ENCODE data around the gene FAT3.

FAT3 gene

DNA sequence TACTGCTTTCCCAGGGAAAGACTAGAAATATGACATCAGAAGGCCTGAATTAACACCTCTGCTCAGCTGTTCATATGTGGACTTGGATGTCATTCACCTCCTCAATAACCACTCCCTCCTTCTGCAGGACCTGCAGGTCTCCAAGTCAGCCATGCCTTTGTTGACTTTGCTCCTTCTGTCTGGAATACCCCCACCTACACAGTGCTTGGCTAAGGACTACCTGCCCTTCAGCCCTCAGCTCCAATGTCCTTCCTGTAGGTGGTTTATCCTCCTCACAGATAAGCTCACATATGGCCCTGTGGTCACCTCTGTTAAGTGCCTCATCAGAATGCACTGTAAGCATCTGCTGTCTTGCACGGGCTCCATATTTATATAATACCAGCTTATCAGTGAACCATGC lies 26.4 kb upstream of the FAT3 start:
- DNase-seq (ENCODE audit: low read depth), result no peak
- H3K4me3 ChIP-seq (ENCODE audit: low read depth, low read length), result no peak overlapping the region
- in situ Hi-C loops (cut with HindIII; ENCODE audit: low sequenced_read_pairs), result no loop called here
- TF ChIP-seq CTCF (IDR thresholded peaks at IDR 0.05; ENCODE audit: low read depth, low read length, missing control alignments), result no peak

DNA sequence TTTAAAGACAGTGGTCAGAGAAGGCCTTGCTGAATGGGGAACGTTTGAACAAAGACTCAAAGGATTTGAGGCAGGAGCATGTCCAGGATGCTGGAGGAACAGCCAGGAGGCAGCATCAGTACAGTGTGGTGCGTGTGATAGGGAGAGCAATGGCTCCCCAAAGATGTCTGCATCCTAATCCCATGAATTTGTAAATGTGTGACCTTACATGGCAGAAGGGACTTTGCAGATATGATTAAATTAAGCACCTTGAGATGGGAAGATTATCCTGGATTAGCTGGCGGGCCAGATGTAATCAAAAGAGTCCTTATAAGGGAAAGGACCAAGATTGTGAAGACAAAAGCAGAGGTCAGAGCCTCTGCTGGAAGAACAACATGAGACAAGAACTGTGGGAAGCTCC lies 24.6 kb upstream of the FAT3 start:
- no peak overlapping the region for H3K4me3 ChIP-seq (ENCODE audit: low read depth, low read length)
- no peak for TF ChIP-seq CTCF (IDR thresholded peaks at IDR 0.05; ENCODE audit: low read depth, low read length, missing control alignments)
- in situ Hi-C loops (cut with HindIII; ENCODE audit: low sequenced_read_pairs), result no loop called here
- DNase-seq (ENCODE audit: low read depth), result no peak

- no peak for TF ChIP-seq CTCF (IDR thresholded peaks at IDR 0.05; ENCODE audit: low read depth, low read length, missing control alignments)
- in situ Hi-C loops (cut with HindIII; ENCODE audit: low sequenced_read_pairs), result no loop called here
- H3K4me3 ChIP-seq (ENCODE audit: low read depth, low read length), result no peak overlapping the region
- DNase-seq (ENCODE audit: low read depth), result peak; percentile 65
Observed at GRCh38 chr11:92204731-92205130, 19.9 kb upstream of the FAT3 start.

DNA sequence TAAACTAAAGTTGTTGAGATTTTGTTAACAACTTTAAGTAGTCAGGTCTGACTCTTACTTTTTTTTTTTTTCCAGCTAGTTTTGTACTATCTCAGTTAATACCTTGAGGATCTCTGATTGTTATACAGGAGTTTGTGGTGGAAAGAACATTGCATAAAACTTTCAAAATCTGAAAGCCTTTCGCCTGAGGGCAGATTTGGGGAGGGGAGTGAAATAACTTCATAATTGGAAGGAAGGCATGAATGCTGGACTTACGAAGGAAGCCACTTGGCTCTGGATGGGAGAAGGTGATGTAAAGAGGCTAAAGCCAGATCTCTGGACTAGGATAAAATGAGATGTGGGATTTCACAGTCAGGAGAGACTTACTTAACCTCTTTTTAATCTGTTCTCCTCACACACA lies 18.2 kb upstream of the FAT3 start:
- H3K4me3 ChIP-seq (ENCODE audit: low read depth, low read length), result no peak overlapping the region
- in situ Hi-C loops (cut with HindIII; ENCODE audit: low sequenced_read_pairs), result no loop called here
- DNase-seq (ENCODE audit: low read depth), result no peak
- TF ChIP-seq CTCF (IDR thresholded peaks at IDR 0.05; ENCODE audit: low read depth, low read length, missing control alignments), result no peak

GRCh38 chr11:92211576-92212167 lies 12.9 kb upstream of the FAT3 start:
- in situ Hi-C loops (cut with HindIII; ENCODE audit: low sequenced_read_pairs), result no loop called here

DNA sequence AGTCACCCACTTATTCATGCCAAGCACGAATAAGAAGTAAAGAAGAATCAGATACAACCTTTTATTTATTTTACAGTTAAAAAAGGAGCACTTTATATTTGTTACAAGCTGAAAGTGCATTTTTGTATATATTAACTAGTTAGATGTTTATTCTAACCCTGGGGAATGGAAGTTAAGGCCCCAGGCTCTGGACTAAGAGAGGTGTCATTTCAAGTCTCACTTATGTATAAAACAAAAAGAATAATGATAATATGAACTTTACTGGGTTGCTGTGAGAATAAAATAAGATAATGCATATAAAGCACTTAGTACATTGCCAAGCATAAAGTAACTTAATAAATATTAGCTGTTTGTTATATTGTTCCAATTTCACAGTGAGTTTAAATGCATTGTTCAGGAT lies 12.1 kb upstream of the FAT3 start:
- DNase-seq (ENCODE audit: low read depth), result no peak
- H3K4me3 ChIP-seq (ENCODE audit: low read depth, low read length), result no peak overlapping the region
- no peak for TF ChIP-seq CTCF (IDR thresholded peaks at IDR 0.05; ENCODE audit: low read depth, low read length, missing control alignments)
- in situ Hi-C loops (cut with HindIII; ENCODE audit: low sequenced_read_pairs), result no loop called here

More at GRCh38 chr11:92211576-92212167, 12.9 kb upstream of the FAT3 start:
- H3K4me3 ChIP-seq (ENCODE audit: low read depth, low read length), result no peak overlapping the region
- peak; percentile 56 for TF ChIP-seq CTCF (IDR thresholded peaks at IDR 0.05; ENCODE audit: low read depth, low read length, missing control alignments)
- no peak for DNase-seq (ENCODE audit: low read depth)

Measured in astrocyte of the cerebellum (primary cell).